T-helper 1 cell treated with Interleukin-12 subunit alpha and Interleukin-12 subunit beta and Interleukin-4 antibody, amounts not matched to agents 30 μg/mL and 1 μg/mL, for 36 hours (primary cell): ENCODE data around the gene BCL11B.

Source experiments
- H3K27ac Mint-ChIP-seq: one replicate; pipeline ENCODE4 v1.8.0; 2021; ENCODE audit warnings: mild to moderate bottlenecking, mixed read lengths
- H3K27me3 Mint-ChIP-seq: one replicate; pipeline ENCODE4 v1.8.0; 2021; ENCODE audit warnings: low read depth, mixed read lengths
- H3K36me3 Mint-ChIP-seq: one replicate; pipeline ENCODE4 v1.8.0; 2021; ENCODE audit warnings: low read depth, mixed read lengths
- H3K4me1 Mint-ChIP-seq: one replicate; pipeline ENCODE4 v1.8.0; 2021; ENCODE audit warnings: low read depth, mixed read lengths
- H3K4me3 Mint-ChIP-seq: one replicate; pipeline ENCODE4 v1.8.0; 2021; ENCODE audit warnings: mild to moderate bottlenecking, moderate library complexity, mixed read lengths
- H3K9me3 Mint-ChIP-seq: one replicate; pipeline ENCODE4 v1.8.0; 2021; ENCODE audit warnings: mixed read lengths

The BCL11B gene

GRCh38 chr14:99271951-99272631, at the start of gene BCL11B:
Gene BCL11B (minus strand): TSS chr14:99272197. CDS start chr14:99271218, 979 bp downstream.
- Mint-ChIP-seq H3K4me1 (peaks cover 33% of the 10 kb centered on the region), H3K27me3 (peaks cover 9% of the 10 kb centered on the region), H3K36me3 (peaks cover 26% of the 10 kb centered on the region), H3K9me3 (no peaks in the 10 kb centered on the region), H3K27ac (peak within 1 kb of the TSS; percentile 98), H3K4me3 (peak within 1 kb of the TSS; percentile 98)

GRCh38 chr14:99321236-99321925, 49.4 kb upstream of the BCL11B start:
- Mint-ChIP-seq H3K4me1 (peaks cover 5% of the 10 kb centered on the region), H3K36me3 (no peaks in the 10 kb centered on the region), H3K27me3 (no peaks in the 10 kb centered on the region), H3K9me3 (no peaks in the 10 kb centered on the region), H3K4me3 (no peak overlapping the region), H3K27ac (no peak overlapping the region)

GRCh38 chr14:99320621-99321235, 48.7 kb upstream of the BCL11B start:
- H3K27me3 Mint-ChIP-seq: no peaks in the 10 kb centered on the region
- no peaks in the 10 kb centered on the region for H3K9me3 Mint-ChIP-seq
- H3K4me1 Mint-ChIP-seq: peaks cover 5% of the 10 kb centered on the region
- H3K36me3 Mint-ChIP-seq: no peaks in the 10 kb centered on the region
- no peak overlapping the region for H3K4me3 Mint-ChIP-seq
- H3K27ac Mint-ChIP-seq: no peak overlapping the region

DNA sequence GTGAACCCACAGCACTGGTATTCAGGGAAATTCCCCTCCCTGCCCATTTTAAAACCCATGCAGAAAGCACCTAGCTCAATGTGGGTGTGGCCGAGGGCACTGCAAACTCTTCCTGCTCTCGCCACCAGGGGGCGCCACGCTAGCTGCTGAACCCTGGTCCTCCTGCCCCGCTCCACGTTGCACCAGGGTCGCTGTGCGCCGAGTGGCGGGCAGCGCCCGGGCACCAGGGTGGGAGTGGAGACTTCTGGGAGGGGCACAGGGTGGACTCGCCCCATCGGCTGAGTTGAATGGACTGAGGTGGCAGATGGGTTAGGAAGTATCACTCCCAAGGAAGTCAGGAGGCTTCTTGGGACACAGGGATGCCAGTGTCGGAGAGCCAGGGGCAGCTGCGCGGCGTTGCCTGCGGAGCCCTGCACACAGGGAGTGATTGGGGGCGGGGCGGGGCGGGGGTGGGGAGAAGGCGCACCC, 48.1 kb upstream of the BCL11B start:
- no peak overlapping the region for H3K4me3 Mint-ChIP-seq
- no peak overlapping the region for H3K27ac Mint-ChIP-seq
- no peaks in the 10 kb centered on the region for H3K27me3 Mint-ChIP-seq
- H3K4me1 Mint-ChIP-seq: peaks cover 5% of the 10 kb centered on the region
- no peaks in the 10 kb centered on the region for H3K36me3 Mint-ChIP-seq
- no peaks in the 10 kb centered on the region for H3K9me3 Mint-ChIP-seq

- Mint-ChIP-seq H3K27ac (no peak overlapping the region), H3K4me3 (no peak overlapping the region), H3K9me3 (no peaks in the 10 kb centered on the region), H3K27me3 (no peaks in the 10 kb centered on the region), H3K4me1 (peaks cover 5% of the 10 kb centered on the region), H3K36me3 (no peaks in the 10 kb centered on the region)
These were observed 46.9 kb upstream of the BCL11B start for GRCh38 chr14:99318959-99319295.

- Mint-ChIP-seq H3K27me3 (no peaks in the 10 kb centered on the region), H3K36me3 (no peaks in the 10 kb centered on the region), H3K9me3 (no peaks in the 10 kb centered on the region), H3K4me1 (peaks cover 5% of the 10 kb centered on the region), H3K27ac (no peak overlapping the region), H3K4me3 (no peak overlapping the region)
These were observed 46.3 kb upstream of the BCL11B start for GRCh38 chr14:99318091-99318958.

- no peak overlapping the region for H3K4me3 Mint-ChIP-seq
- H3K36me3 Mint-ChIP-seq: no peaks in the 10 kb centered on the region
These were observed 45.5 kb upstream of the BCL11B start for GRCh38 chr14:99317231-99318090.

DNA sequence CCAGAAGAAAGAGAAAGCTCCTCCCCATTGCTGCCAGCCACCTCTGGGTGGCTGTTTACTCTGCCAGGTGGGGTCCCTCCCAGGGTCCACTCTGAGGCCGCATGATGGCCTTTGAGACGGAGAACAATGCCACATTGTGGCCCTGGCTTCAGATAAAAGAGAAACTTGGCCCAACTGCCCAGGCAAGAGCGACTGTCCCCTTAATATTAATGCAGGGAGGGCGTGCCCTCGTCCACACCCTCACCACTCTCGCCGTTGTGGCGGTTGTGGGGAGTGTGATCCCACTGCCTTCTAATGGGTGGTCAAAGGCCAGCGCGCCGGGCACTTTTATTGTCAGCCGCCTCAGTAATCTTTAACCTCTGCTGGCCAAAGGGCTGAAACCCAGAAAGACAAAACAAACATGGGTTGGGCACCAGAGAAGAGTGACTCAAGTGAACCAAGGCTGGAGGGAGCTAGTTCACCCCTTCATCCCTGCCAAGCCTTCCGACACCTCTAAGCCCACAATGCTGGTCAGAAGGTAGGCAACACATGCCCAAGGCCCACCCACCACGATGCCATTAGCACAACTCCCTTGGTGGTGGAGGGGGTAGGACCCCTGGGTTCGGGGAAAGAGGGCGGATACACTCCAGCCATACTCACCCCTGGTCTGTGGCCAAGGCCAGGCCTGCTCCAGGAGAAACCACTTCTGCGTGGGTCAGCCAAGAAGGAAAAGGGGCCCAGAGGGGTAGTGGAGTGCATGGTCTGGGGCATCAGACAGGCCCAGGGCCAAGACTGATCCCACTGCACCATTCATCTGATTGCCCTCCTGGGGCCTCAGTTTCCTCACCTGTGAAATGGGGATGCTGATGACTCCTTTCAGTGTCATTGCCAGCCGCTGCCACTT, 44.5 kb upstream of the BCL11B start:
- Mint-ChIP-seq H3K4me1 (peaks cover 3% of the 10 kb centered on the region), H3K27ac (no peak overlapping the region), H3K9me3 (no peaks in the 10 kb centered on the region), H3K36me3 (no peaks in the 10 kb centered on the region), H3K27me3 (no peaks in the 10 kb centered on the region), H3K4me3 (no peak overlapping the region)

More at GRCh38 chr14:99317231-99318090, 45.5 kb upstream of the BCL11B start:
- Mint-ChIP-seq H3K27ac (no peak overlapping the region), H3K27me3 (no peaks in the 10 kb centered on the region), H3K4me1 (peaks cover 5% of the 10 kb centered on the region), H3K9me3 (no peaks in the 10 kb centered on the region)

- Mint-ChIP-seq H3K9me3 (no peaks in the 10 kb centered on the region), H3K27ac (no peak overlapping the region), H3K4me3 (no peak overlapping the region), H3K27me3 (no peaks in the 10 kb centered on the region), H3K4me1 (peaks cover 3% of the 10 kb centered on the region), H3K36me3 (no peaks in the 10 kb centered on the region)
These were observed 43.2 kb upstream of the BCL11B start for GRCh38 chr14:99315197-99315596.

DNA sequence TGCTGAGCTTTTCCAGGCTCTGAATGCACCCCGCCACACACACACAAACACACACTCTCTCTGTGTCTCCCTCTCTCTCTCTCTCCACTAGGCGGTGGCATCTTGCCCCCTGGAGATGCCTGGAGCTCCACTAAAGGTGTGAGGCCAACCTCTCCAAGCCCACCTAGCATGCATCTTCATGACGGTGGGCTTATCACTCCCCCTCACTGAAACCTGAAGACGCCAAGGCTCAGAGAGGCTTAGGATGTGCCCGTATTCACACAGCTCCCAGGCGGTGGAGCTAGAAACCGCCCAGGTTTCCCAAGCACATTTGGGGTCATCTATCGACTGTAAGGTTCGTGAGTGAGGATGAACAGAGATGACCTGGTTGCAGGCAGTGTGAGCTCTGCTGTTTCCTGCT, 42.6 kb upstream of the BCL11B start:
- H3K9me3 Mint-ChIP-seq: no peaks in the 10 kb centered on the region
- no peaks in the 10 kb centered on the region for H3K36me3 Mint-ChIP-seq
- H3K4me1 Mint-ChIP-seq: no peaks in the 10 kb centered on the region
- no peak overlapping the region for H3K4me3 Mint-ChIP-seq
- H3K27ac Mint-ChIP-seq: no peak overlapping the region
- H3K27me3 Mint-ChIP-seq: no peaks in the 10 kb centered on the region

GRCh38 chr14:99313234-99313633, 41.2 kb upstream of the BCL11B start:
- H3K4me1 Mint-ChIP-seq: no peaks in the 10 kb centered on the region
- H3K27ac Mint-ChIP-seq: no peak overlapping the region
- no peak overlapping the region for H3K4me3 Mint-ChIP-seq
- no peaks in the 10 kb centered on the region for H3K9me3 Mint-ChIP-seq
- no peaks in the 10 kb centered on the region for H3K36me3 Mint-ChIP-seq
- H3K27me3 Mint-ChIP-seq: peaks cover 4% of the 10 kb centered on the region

DNA sequence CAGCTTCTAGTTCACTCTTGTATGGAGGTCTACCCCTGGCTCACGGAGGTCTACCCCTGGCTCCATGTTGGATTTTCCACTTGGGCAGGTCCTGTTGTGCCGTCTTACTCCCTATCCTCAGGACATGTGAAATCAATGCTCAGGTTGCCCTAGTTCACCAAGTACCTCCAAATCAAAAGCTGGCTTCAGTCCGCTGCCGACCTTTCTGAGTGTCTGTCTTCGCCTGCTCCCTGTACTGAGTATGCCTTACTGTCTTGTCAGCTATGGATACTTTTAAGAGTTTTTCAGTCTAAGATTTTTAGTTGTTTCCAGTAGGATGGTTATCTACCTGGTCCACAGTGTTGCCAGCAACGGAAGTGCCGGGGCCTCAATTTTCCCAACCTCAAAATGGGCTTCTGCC, 40.1 kb upstream of the BCL11B start:
- H3K9me3 Mint-ChIP-seq: no peaks in the 10 kb centered on the region
- H3K36me3 Mint-ChIP-seq: no peaks in the 10 kb centered on the region
- H3K4me3 Mint-ChIP-seq: no peak overlapping the region
- no peaks in the 10 kb centered on the region for H3K4me1 Mint-ChIP-seq
- no peak overlapping the region for H3K27ac Mint-ChIP-seq
- peaks cover 4% of the 10 kb centered on the region for H3K27me3 Mint-ChIP-seq

DNA sequence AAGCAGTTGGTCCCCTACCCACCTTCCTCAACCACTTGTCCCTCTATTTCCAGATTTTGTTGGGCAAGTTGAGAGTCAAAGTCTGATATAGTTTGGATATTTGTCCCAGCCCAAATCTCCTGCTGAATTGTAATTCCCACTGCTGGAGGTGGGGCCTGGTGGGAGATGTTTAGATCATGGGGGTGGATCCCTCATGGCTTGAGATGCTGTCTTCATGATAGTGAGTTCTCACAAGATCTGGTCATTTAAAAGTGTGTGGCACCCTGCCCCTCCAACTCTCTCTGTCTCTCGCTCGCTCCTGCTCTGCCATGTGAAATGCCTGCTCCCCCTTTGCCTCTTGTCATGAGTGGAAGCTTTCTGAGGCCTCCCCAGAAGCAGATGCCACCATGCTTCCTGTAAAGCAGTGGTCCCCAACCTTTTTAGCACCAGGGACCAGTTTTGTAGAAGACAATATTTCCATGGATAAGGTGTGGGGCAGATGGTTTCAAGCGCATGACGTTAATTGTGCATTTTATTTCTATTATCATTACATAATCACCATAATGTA, 37.3 kb upstream of the BCL11B start:
- no peaks in the 10 kb centered on the region for H3K9me3 Mint-ChIP-seq
- no peak overlapping the region for H3K27ac Mint-ChIP-seq
- H3K27me3 Mint-ChIP-seq: peaks cover 15% of the 10 kb centered on the region
- H3K4me3 Mint-ChIP-seq: no peak overlapping the region
- H3K36me3 Mint-ChIP-seq: no peaks in the 10 kb centered on the region
- no peaks in the 10 kb centered on the region for H3K4me1 Mint-ChIP-seq
